HepG2 (cell line): ENCODE results near the gene KLHDC4. TPM values are rescaled to one million over a fixed set of nuclear protein-coding genes. Genes with fewer than 3 reads are reported as not detected.

Source experiments
- KDM5B ChIP-seq: sonication (generic); formaldehyde crosslinking; IDR thresholded peaks from 2 replicates; pipeline ENCODE4 v1.4.0; 2020; ENCODE audit warnings: missing genetic modification reagents, mild to moderate bottlenecking, borderline replicate concordance
- NR2F2 ChIP-seq: IDR thresholded peaks from 2 replicates; pipeline ENCODE4 v1.6.1; 2012; ENCODE audit warnings: low read depth, inconsistent platforms, borderline replicate concordance
- SRSF4 ChIP-seq: fragments of 200-400 bp; formaldehyde crosslinking; IDR thresholded peaks from one replicate; pipeline ENCODE4 v1.6.1; 2018; ENCODE audit warnings: mild to moderate bottlenecking, low read depth, low read length, moderate library complexity; ENCODE audit not compliant: poor library complexity, severe bottlenecking
- ZNF44 ChIP-seq: sonication (generic); formaldehyde crosslinking; IDR thresholded peaks from 2 replicates; pipeline ENCODE4 v1.5.1; 2020; ENCODE audit warnings: mild to moderate bottlenecking, missing genetic modification reagents
- ZNF674 ChIP-seq: sonication (generic); formaldehyde crosslinking; IDR thresholded peaks from 2 replicates; pipeline ENCODE4 v1.5.0; 2020; ENCODE audit warnings: low read depth, mild to moderate bottlenecking, missing genetic modification reagents
- ZNF879 ChIP-seq: sonication (generic); formaldehyde crosslinking; IDR thresholded peaks from 2 replicates; pipeline ENCODE4 v1.8.1; 2023; ENCODE audit warnings: missing genetic modification reagents
- polyA plus RNA-seq, 8 experiments: library from polyadenylated mRNA; depleted of rRNA in 3 of 8; stranded (reverse) in 7 of 8; unstranded in 1 of 8; fragments of >200 nt; fragmentation: Illumina TruSeq in 4 of 8; extraction: Trizol in 4 of 8; gene quantifications; 2 replicates each; pipeline versions ENCODE4 v1.2.1 to v1.2.3, GENCODE V29; 2011 to 2016; ENCODE audit warnings: low read depth in 4 of 8, missing spikeins in 1 of 8, mixed read lengths in 1 of 8; ENCODE audit not compliant: insufficient read depth in 1 of 8
- total RNA-seq, 5 experiments: library from RNA; depleted of rRNA; stranded (reverse); fragments of >200 nt; fragmentation: Illumina TruSeq; extraction: Trizol; gene quantifications; 2 replicates each; pipeline ENCODE4 v1.2.3, GENCODE V29; 2016; ENCODE audit warnings: low read depth in 1 of 5
- TF ChIP-seq, protein P1 (sequence below): sonication (generic); formaldehyde crosslinking; IDR thresholded peaks from 2 replicates; pipeline ENCODE4 v1.5.0; 2020; ENCODE audit warnings: mild to moderate bottlenecking, missing genetic modification reagents, borderline replicate concordance
- TF ChIP-seq, protein P2 (sequence below): sonication (generic); formaldehyde crosslinking; IDR thresholded peaks from 2 replicates; pipeline ENCODE4 v1.4.0; 2020; ENCODE audit warnings: missing genetic modification reagents; ENCODE audit errors: not compliant biosample characterization
- TF ChIP-seq, protein P3 (sequence below): IDR thresholded peaks from 2 replicates; pipeline ENCODE4 v1.6.1; 2016; ENCODE audit warnings: missing genetic modification reagents, missing compliant biosample characterization
- TF ChIP-seq, protein P4 (sequence below): sonication (generic); formaldehyde crosslinking; IDR thresholded peaks from 2 replicates; pipeline ENCODE4 v1.8.1; 2023; ENCODE audit warnings: mild to moderate bottlenecking, moderate library complexity, missing genetic modification reagents
- TF ChIP-seq, protein P5 (sequence below): sonication (generic); formaldehyde crosslinking; IDR thresholded peaks from 2 replicates; pipeline ENCODE4 v1.5.0; 2020; ENCODE audit warnings: mild to moderate bottlenecking, missing genetic modification reagents
- TF ChIP-seq, protein P6 (sequence below): sonication (generic); formaldehyde crosslinking; IDR thresholded peaks from 2 replicates; pipeline ENCODE4 v1.4.0; 2020; ENCODE audit warnings: missing genetic modification reagents, borderline replicate concordance

Gene KLHDC4
- total and polyA plus RNA-seq, 2 of the 13 experiments (the other 11 are each of a cell fraction or from before 2014, with no cell fraction given): 18.7 to 31.8 TPM

DNA sequence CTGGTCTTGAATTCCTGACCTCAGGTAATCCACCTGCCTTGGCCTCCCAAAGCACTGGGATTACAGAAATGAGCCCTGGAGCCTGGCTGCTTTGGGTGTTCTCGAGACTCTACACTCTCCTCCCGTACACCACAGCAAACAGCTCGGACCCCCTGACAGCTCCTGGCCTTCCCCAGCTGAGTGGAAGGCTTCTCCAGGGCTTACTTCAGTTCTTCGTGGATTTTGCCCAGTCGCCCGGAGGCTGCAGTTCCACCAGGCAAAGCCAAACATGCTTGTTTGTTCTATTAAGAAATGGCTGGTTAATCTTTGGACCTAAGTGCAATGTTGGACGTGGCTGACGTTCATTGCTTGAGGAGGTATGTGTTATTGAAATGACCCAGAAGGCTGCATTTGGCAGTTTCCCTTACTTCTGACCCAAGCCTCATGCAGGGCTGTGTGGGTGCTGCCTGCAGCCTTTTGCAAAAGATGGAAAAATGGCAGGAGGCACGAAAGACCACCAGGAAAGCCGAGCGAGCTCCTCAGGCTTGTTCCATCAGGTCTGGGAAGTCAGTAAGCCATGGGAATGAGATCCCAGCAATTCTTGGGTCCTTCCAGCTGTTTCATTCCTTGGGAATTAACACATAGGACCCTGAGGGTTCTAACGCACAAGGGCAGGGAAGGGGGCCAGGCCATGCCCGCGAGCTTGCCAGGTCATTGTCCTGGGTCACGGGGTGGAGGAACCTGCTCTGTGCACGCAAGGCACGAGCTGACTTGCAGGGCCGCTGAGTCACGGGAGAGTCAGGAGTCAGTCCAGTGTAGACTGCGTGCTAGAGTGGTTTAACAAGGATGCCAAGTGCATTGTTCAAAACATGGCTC is 23.9 kb upstream of the KLHDC4 start (continued):
- TF ChIP-seq, protein P1, sequence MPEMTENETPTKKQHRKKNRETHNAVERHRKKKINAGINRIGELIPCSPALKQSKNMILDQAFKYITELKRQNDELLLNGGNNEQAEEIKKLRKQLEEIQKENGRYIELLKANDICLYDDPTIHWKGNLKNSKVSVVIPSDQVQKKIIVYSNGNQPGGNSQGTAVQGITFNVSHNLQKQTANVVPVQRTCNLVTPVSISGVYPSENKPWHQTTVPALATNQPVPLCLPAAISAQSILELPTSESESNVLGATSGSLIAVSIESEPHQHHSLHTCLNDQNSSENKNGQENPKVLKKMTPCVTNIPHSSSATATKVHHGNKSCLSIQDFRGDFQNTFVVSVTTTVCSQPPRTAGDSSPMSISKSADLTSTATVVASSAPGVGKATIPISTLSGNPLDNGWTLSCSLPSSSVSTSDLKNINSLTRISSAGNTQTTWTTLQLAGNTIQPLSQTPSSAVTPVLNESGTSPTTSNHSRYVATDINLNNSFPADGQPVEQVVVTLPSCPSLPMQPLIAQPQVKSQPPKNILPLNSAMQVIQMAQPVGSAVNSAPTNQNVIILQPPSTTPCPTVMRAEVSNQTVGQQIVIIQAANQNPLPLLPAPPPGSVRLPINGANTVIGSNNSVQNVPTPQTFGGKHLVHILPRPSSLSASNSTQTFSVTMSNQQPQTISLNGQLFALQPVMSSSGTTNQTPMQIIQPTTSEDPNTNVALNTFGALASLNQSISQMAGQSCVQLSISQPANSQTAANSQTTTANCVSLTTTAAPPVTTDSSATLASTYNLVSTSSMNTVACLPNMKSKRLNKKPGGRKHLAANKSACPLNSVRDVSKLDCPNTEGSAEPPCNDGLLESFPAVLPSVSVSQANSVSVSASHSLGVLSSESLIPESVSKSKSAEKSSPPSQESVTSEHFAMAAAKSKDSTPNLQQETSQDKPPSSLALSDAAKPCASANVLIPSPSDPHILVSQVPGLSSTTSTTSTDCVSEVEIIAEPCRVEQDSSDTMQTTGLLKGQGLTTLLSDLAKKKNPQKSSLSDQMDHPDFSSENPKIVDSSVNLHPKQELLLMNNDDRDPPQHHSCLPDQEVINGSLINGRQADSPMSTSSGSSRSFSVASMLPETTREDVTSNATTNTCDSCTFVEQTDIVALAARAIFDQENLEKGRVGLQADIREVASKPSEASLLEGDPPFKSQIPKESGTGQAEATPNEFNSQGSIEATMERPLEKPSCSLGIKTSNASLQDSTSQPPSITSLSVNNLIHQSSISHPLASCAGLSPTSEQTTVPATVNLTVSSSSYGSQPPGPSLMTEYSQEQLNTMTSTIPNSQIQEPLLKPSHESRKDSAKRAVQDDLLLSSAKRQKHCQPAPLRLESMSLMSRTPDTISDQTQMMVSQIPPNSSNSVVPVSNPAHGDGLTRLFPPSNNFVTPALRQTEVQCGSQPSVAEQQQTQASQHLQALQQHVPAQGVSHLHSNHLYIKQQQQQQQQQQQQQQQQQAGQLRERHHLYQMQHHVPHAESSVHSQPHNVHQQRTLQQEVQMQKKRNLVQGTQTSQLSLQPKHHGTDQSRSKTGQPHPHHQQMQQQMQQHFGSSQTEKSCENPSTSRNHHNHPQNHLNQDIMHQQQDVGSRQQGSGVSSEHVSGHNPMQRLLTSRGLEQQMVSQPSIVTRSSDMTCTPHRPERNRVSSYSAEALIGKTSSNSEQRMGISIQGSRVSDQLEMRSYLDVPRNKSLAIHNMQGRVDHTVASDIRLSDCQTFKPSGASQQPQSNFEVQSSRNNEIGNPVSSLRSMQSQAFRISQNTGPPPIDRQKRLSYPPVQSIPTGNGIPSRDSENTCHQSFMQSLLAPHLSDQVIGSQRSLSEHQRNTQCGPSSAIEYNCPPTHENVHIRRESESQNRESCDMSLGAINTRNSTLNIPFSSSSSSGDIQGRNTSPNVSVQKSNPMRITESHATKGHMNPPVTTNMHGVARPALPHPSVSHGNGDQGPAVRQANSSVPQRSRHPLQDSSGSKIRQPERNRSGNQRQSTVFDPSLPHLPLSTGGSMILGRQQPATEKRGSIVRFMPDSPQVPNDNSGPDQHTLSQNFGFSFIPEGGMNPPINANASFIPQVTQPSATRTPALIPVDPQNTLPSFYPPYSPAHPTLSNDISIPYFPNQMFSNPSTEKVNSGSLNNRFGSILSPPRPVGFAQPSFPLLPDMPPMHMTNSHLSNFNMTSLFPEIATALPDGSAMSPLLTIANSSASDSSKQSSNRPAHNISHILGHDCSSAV (CRISPR knock-in tag): no peak
- TF ChIP-seq SRSF4 (no peak), NR2F2 (no peak), ZNF879 (CRISPR knock-in tag) (no peak; the same call in 1 of the 2 replicates), KDM5B (CRISPR knock-in tag) (peak; percentile 80; the same call in 1 of the 2 replicates), ZNF44 (CRISPR knock-in tag) (no peak), ZNF674 (CRISPR knock-in tag) (no peak)
- TF ChIP-seq, protein P2, sequence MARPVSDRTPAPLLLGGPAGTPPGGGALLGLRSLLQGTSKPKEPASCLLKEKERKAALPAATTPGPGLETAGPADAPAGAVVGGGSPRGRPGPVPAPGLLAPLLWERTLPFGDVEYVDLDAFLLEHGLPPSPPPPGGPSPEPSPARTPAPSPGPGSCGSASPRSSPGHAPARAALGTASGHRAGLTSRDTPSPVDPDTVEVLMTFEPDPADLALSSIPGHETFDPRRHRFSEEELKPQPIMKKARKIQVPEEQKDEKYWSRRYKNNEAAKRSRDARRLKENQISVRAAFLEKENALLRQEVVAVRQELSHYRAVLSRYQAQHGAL: no peak
- TF ChIP-seq, protein P3, sequence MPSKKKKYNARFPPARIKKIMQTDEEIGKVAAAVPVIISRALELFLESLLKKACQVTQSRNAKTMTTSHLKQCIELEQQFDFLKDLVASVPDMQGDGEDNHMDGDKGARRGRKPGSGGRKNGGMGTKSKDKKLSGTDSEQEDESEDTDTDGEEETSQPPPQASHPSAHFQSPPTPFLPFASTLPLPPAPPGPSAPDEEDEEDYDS: peak; percentile 66
- TF ChIP-seq, protein P4, sequence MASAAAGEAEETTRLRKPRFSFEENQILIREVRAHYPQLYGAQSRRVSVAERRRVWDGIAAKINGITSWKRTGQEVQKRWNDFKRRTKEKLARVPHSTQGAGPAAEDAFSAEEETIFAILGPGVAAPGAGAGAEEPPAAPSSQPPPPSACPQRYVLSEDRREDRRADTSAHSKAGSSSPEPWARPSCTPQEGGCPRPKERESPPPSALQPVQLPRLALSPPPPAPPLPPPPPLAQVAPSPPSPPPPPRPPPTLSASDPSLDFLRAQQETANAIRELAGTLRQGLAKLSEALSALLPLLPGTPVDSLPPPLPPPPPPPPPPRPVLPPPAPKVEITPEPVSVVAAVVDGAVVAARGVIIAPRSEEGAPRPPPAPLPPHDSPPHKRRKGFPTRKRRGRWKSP (CRISPR knock-in tag): peak; percentile 75
- TF ChIP-seq, protein P5, sequence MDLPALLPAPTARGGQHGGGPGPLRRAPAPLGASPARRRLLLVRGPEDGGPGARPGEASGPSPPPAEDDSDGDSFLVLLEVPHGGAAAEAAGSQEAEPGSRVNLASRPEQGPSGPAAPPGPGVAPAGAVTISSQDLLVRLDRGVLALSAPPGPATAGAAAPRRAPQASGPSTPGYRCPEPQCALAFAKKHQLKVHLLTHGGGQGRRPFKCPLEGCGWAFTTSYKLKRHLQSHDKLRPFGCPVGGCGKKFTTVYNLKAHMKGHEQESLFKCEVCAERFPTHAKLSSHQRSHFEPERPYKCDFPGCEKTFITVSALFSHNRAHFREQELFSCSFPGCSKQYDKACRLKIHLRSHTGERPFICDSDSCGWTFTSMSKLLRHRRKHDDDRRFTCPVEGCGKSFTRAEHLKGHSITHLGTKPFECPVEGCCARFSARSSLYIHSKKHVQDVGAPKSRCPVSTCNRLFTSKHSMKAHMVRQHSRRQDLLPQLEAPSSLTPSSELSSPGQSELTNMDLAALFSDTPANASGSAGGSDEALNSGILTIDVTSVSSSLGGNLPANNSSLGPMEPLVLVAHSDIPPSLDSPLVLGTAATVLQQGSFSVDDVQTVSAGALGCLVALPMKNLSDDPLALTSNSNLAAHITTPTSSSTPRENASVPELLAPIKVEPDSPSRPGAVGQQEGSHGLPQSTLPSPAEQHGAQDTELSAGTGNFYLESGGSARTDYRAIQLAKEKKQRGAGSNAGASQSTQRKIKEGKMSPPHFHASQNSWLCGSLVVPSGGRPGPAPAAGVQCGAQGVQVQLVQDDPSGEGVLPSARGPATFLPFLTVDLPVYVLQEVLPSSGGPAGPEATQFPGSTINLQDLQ (CRISPR knock-in tag): no peak
- TF ChIP-seq, protein P6, sequence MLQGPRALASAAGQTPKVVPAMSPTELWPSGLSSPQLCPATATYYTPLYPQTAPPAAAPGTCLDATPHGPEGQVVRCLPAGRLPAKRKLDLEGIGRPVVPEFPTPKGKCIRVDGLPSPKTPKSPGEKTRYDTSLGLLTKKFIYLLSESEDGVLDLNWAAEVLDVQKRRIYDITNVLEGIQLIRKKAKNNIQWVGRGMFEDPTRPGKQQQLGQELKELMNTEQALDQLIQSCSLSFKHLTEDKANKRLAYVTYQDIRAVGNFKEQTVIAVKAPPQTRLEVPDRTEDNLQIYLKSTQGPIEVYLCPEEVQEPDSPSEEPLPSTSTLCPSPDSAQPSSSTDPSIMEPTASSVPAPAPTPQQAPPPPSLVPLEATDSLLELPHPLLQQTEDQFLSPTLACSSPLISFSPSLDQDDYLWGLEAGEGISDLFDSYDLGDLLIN (CRISPR knock-in tag): peak; percentile 10; the same call in 1 of the 2 replicates
